SU-DHL-6 (cell line): ENCODE measurements around the gene COPS8.

Experiments used
- H2AFZ ChIP-seq: fragments of 200-600 bp; sonication (generic); 2 replicates; pipeline ENCODE4 v1.6.1; 2014; ENCODE audit warnings: low read depth, mild to moderate bottlenecking, moderate library complexity, mixed read lengths, antibody characterized with exemption, low read length; ENCODE audit not compliant: severe bottlenecking
- H3F3A ChIP-seq: fragments of 200-600 bp; shearing (Covaris generic); 2 replicates; pipeline ENCODE4 v1.6.0; 2016; ENCODE audit warnings: antibody characterized with exemption, mild to moderate bottlenecking; ENCODE audit not compliant: insufficient read depth
- H3K27ac ChIP-seq: fragments of 200-600 bp; sonication (generic); 2 replicates; pipeline ENCODE4 v1.5.1; 2016; ENCODE audit warnings: low read depth, mild to moderate bottlenecking, low read length, moderate library complexity, mixed read lengths
- H3K27me3 ChIP-seq: fragments of 200-600 bp; sonication (generic), shearing (Covaris generic); 2 replicates; pipeline ENCODE4 v1.6.0; 2014; ENCODE audit warnings: mild to moderate bottlenecking, low read length
- H3K36me3 ChIP-seq: fragments of 200-600 bp; sonication (generic); 2 replicates; pipeline ENCODE4 v1.6.1; 2014; ENCODE audit warnings: mild to moderate bottlenecking, low read length, mixed read lengths
- H3K4me2 ChIP-seq: fragments of 300-600, 200-600 bp; shearing (Covaris generic), sonication (generic); 2 replicates; pipeline ENCODE4 v1.6.0; 2014; ENCODE audit warnings: low read length, low read depth, mild to moderate bottlenecking; ENCODE audit not compliant: poor library complexity, severe bottlenecking
- H3K4me3 ChIP-seq: fragments of 200-600 bp; sonication (generic); 2 replicates; pipeline ENCODE4 v1.5.1; 2014; ENCODE audit warnings: antibody characterized with exemption, low read length, mild to moderate bottlenecking, mixed read lengths; ENCODE audit not compliant: insufficient read depth, poor library complexity, severe bottlenecking
- H3K79me2 ChIP-seq: fragments of 200-600 bp; sonication (generic); 2 replicates; pipeline ENCODE4 v1.6.1; 2014; ENCODE audit warnings: mild to moderate bottlenecking, low read length, moderate library complexity; ENCODE audit not compliant: insufficient read depth
- H3K9ac ChIP-seq: fragments of 200-600 bp; sonication (generic); 2 replicates; pipeline ENCODE4 v1.7.0; 2014; ENCODE audit warnings: mild to moderate bottlenecking, low read length
- H3K9me2 ChIP-seq: fragments of 200-600 bp; sonication (generic); replicated peaks from 2 replicates; pipeline ENCODE4 v1.6.1; 2014; ENCODE audit warnings: low read length; ENCODE audit not compliant: insufficient read depth
- H3K9me3 ChIP-seq: fragments of 200-600 bp; sonication (generic); 2 replicates; pipeline ENCODE4 v1.6.1; 2014; ENCODE audit warnings: low read length, mixed read lengths; ENCODE audit not compliant: insufficient read depth
- H4K20me1 ChIP-seq: fragments of 200-600 bp; sonication (generic); 2 replicates; pipeline ENCODE4 v1.6.1; 2014; ENCODE audit warnings: low read depth, mild to moderate bottlenecking, antibody characterized with exemption, low read length, moderate library complexity, mixed read lengths
- CTCF ChIP-seq: fragments of 200-600 bp; sonication (generic); IDR thresholded peaks from one replicate; pipeline ENCODE4 v1.5.1; 2017; ENCODE audit warnings: antibody characterized with exemption, mild to moderate bottlenecking, low read length, moderate library complexity; ENCODE audit not compliant: insufficient read depth, poor library complexity, severe bottlenecking
- EZH2phosphoT487 ChIP-seq: fragments of 200-600 bp; sonication (generic), shearing (Covaris generic); conservative IDR thresholded peaks from 2 replicates; pipeline ENCODE4 v1.6.1; 2018; ENCODE audit warnings: mild to moderate bottlenecking, antibody characterized with exemption, low read length, moderate library complexity, mixed read lengths

The COPS8 gene

GRCh38 chr2:237113026-237113795 is 27.5 kb downstream of the COPS8 start:
- Histone ChIP-seq H3K27ac (no peak overlapping the region), H3K79me2 (no peaks in the 10 kb centered on the region), H3K9me3 (no peaks in the 10 kb centered on the region), H2AFZ (no peak overlapping the region), H3K27me3 (no peaks in the 10 kb centered on the region), H3K36me3 (no peaks in the 10 kb centered on the region), H3K4me3 (no peak overlapping the region), H3K9ac (no peak overlapping the region), H3K9me2 (no peaks in the 10 kb centered on the region), H3K4me2 (no peak overlapping the region), H3F3A (no peaks in the 10 kb centered on the region), H4K20me1 (no peaks in the 10 kb centered on the region)
- TF ChIP-seq CTCF (no peak), EZH2phosphoT487 (no peak)

DNA sequence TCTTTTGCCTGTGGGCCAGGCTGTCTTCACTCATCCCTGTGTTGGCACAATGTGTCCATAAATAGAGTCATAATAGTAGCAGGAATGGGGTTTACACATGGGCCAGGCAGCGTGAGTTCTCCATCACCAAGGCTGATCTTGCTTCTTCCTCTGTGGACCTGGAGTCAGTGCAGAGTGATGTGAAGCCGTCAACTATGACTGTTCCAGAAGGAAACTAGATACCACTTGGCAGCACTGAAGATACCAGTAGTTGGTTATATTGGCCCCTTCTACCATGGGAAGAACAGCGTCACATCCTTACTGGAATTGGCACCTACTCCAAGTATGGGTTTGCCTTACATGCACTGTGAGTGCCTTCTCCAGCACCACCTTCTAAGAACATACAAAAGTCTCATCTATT is 30.2 kb downstream of the COPS8 start:
- Histone ChIP-seq H3K9ac (no peak overlapping the region), H3K9me2 (no peaks in the 10 kb centered on the region), H2AFZ (no peak overlapping the region), H3K27me3 (no peaks in the 10 kb centered on the region), H3K4me3 (no peak overlapping the region), H4K20me1 (no peaks in the 10 kb centered on the region), H3K4me2 (no peak overlapping the region), H3K27ac (no peak overlapping the region), H3K9me3 (no peaks in the 10 kb centered on the region), H3K36me3 (no peaks in the 10 kb centered on the region), H3K79me2 (no peaks in the 10 kb centered on the region), H3F3A (no peaks in the 10 kb centered on the region)
- TF ChIP-seq EZH2phosphoT487 (no peak), CTCF (no peak)

DNA sequence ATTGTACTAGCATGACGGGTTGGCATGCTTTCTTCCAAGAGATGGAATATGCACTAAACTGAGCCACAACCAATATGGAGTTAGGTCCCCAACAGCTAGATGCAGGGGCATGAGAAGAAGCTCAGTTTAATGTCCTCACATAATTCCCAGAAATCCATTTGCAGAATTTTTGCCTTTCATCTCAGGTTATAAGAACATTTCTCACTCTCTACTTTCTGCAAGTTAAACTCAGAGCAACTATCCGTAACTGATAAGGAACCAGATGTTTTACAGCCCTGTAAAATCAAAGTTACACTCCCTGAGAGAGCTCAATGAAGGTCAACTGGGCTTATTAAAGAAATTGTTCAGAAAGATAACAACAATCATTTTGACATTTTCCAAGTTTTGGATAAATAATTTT is 30.7 kb downstream of the COPS8 start:
- H3K4me3 ChIP-seq, result no peak overlapping the region
- H3K4me2 ChIP-seq, result no peak overlapping the region
- TF ChIP-seq EZH2phosphoT487, result no peak
- no peak for TF ChIP-seq CTCF
- H2AFZ ChIP-seq, result no peak overlapping the region
- no peak overlapping the region for H3K9ac ChIP-seq
- no peak overlapping the region for H3K27ac ChIP-seq
- no peaks in the 10 kb centered on the region for H3K9me3 ChIP-seq
- H3K27me3 ChIP-seq, result no peaks in the 10 kb centered on the region
- no peaks in the 10 kb centered on the region for H3F3A ChIP-seq
- H3K79me2 ChIP-seq, result no peaks in the 10 kb centered on the region
- no peaks in the 10 kb centered on the region for H3K9me2 ChIP-seq
- no peaks in the 10 kb centered on the region for H3K36me3 ChIP-seq
- no peaks in the 10 kb centered on the region for H4K20me1 ChIP-seq
